ENCODE results near the gene KSR1. TPM values are rescaled to one million over a fixed set of nuclear protein-coding genes. Genes with fewer than 3 reads are reported as not detected.

KSR1 gene
- total RNA-seq, 2 donors from 2014 or later: 99.9 to 142 TPM

DNA sequence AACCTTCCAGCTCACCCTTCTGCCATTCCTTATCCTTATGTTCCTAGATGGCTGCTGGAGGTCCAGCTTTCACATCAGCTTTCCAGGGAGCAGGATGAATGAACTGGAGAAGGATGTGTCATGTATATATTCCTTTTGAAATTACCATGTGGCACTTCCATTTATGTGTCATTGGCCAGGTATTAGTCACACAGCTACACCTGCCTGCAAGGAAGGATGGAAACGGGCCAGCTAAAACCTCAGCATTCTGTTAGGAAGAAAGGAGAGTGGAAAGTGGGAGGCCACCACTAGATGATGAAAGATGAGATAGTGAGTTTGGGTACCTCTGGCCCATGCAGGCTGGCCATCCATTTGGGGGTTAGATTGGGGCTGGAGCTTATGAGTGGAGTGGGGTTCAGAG, 67.5 kb downstream of the KSR1 start:
- peaks cover 93% of the 10 kb centered on the region for H3K4me1 ChIP-seq
- 65 to 78% methylated on average over 1 of the region's 1 CpG for WGBS, 2 donors
- no peaks in the 10 kb centered on the region for H3K27me3 ChIP-seq
- intact Hi-C loops (cut with DNase I): no loop called here
- no peak overlapping the region for H3K4me3 ChIP-seq
- TF ChIP-seq POLR2A (IDR thresholded peaks at IDR 0.05): no peak
- TF ChIP-seq, protein P1, sequence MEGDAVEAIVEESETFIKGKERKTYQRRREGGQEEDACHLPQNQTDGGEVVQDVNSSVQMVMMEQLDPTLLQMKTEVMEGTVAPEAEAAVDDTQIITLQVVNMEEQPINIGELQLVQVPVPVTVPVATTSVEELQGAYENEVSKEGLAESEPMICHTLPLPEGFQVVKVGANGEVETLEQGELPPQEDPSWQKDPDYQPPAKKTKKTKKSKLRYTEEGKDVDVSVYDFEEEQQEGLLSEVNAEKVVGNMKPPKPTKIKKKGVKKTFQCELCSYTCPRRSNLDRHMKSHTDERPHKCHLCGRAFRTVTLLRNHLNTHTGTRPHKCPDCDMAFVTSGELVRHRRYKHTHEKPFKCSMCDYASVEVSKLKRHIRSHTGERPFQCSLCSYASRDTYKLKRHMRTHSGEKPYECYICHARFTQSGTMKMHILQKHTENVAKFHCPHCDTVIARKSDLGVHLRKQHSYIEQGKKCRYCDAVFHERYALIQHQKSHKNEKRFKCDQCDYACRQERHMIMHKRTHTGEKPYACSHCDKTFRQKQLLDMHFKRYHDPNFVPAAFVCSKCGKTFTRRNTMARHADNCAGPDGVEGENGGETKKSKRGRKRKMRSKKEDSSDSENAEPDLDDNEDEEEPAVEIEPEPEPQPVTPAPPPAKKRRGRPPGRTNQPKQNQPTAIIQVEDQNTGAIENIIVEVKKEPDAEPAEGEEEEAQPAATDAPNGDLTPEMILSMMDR (IDR thresholded peaks at IDR 0.05): no peak
- no peaks in the 10 kb centered on the region for H3K36me3 ChIP-seq (replicated peaks in 1 of 2; ENCODE audit: insufficient read depth in 1 of 2, low read depth in 2 of 2)
- peak overlapping the region; percentile 15 to 84 (median 61) for H3K27ac ChIP-seq
- ATAC-seq (no peak), DNase-seq (peak in 1 of 4 donors; percentile 63)
- no peaks in the 10 kb centered on the region for H3K9me3 ChIP-seq

DNA sequence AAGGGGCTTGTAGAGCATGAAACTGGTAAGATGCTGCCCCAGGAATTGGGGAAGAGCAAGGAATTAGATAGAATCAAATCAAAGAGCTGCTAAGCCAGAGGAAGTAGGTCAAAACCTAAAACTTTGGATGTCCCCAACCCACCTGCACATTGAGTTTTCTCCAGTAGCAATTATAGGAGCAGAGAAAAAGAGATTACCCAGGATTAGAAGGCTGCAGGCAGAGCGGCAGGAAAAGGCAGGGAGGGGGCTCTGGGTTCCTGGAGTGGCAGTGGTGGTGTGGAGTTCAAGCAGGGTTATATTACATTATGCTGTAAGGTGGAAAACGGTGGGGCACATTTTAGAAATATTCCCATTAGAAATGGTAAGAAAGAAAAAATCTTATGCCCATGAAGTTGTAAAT, 68.3 kb downstream of the KSR1 start:
- TF ChIP-seq, protein P1 (IDR thresholded peaks at IDR 0.05): no peak
- no peak for TF ChIP-seq POLR2A (IDR thresholded peaks at IDR 0.05)
- no peak overlapping the region for H3K4me3 ChIP-seq
- H3K36me3 ChIP-seq (replicated peaks in 1 of 2; ENCODE audit: insufficient read depth in 1 of 2, low read depth in 2 of 2): no peaks in the 10 kb centered on the region
- H3K27ac ChIP-seq: peak overlapping the region; percentile 15 to 84 (median 61)
- intact Hi-C loops (cut with DNase I): no loop called here
- ATAC-seq (no peak), DNase-seq (no peak)
- peaks cover 93% of the 10 kb centered on the region for H3K4me1 ChIP-seq
- H3K9me3 ChIP-seq: no peaks in the 10 kb centered on the region
- WGBS, 2 donors: 39 to 70% methylated on average over 2 of the region's 2 CpGs
- no peaks in the 10 kb centered on the region for H3K27me3 ChIP-seq

DNA sequence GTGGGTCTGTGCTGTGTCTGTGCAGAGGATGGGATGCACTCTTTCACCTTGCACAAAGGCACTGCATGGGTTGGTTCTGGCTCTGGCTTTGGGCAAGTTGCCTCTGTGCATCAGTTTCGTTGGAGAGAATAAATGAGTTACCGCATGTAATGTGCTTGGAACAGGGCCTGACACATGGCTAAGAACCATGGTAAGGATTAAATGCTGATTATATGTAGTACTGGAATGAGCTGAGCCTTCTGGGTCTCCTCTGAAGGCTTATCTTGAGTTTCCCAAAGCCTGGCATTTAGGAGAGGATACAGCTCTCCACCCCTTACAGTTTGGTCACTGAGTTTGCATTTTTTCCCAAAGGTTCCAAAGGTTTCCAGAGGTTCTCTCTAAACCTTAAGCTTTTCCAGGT, 69.1 kb downstream of the KSR1 start:
- no peak overlapping the region for H3K4me3 ChIP-seq
- DNase-seq (no peak), ATAC-seq (no peak)
- H3K36me3 ChIP-seq (replicated peaks in 1 of 2; ENCODE audit: insufficient read depth in 1 of 2, low read depth in 2 of 2): no peaks in the 10 kb centered on the region
- TF ChIP-seq, protein P1 (IDR thresholded peaks at IDR 0.05): no peak
- no peak for TF ChIP-seq POLR2A (IDR thresholded peaks at IDR 0.05)
- H3K27me3 ChIP-seq: no peaks in the 10 kb centered on the region
- peak overlapping the region; percentile 15 to 84 (median 61) for H3K27ac ChIP-seq
- H3K4me1 ChIP-seq: peaks cover 93% of the 10 kb centered on the region
- no peaks in the 10 kb centered on the region for H3K9me3 ChIP-seq
- intact Hi-C loops (cut with DNase I): no loop called here
- WGBS, 2 donors: 20 to 37% methylated on average over 2 of the region's 2 CpGs

DNA sequence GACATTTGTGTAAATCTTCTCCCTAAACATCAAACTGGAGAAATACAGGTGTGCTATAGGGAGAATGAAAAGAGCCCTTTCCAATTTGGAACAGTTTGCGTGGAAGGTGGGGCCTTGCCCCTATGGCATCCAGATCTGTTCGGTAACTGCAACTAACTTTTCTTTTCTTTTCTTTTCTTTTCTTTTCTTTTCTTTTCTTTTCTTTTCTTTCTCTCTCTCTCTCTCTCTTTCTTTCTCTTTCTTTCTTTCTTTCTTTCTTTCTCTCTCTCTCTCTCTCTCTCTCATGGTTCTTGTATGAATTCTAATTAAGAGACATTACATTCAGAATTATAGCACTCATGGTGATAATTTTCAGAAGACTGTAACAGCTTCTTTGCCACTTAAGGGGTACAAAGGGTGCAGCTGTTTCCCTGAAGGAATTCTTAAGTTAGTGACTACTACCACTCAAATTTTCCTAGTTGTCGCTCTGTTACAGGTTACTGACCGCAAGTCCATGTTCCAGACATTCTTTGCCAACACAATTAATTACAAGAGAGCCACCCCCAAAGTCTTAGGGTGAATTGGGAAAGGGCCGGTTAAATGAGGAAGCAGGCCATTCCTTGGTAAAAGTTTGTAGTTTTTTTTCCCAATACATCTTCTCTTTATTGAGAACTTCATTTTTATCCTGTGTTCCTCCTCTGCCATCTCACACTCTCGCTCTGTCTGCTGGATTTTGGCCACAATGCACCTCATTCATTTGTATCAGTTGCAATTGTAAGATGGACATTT, 69.8 kb downstream of the KSR1 start:
- H3K9me3 ChIP-seq: no peaks in the 10 kb centered on the region
- intact Hi-C loops (cut with DNase I): no loop called here
- no peaks in the 10 kb centered on the region for H3K27me3 ChIP-seq
- DNase-seq (no peak), ATAC-seq (no peak)
- WGBS, 2 donors: 78 to 79% methylated on average over 6 of the region's 6 CpGs
- H3K27ac ChIP-seq: peak overlapping the region; percentile 41 to 84 (median 72)
- peaks cover 92% of the 10 kb centered on the region for H3K4me1 ChIP-seq
- no peaks in the 10 kb centered on the region for H3K36me3 ChIP-seq (replicated peaks in 1 of 2; ENCODE audit: insufficient read depth in 1 of 2, low read depth in 2 of 2)
- no peak for TF ChIP-seq POLR2A (IDR thresholded peaks at IDR 0.05)
- TF ChIP-seq, protein P1 (IDR thresholded peaks at IDR 0.05): no peak
- H3K4me3 ChIP-seq: no peak overlapping the region

DNA sequence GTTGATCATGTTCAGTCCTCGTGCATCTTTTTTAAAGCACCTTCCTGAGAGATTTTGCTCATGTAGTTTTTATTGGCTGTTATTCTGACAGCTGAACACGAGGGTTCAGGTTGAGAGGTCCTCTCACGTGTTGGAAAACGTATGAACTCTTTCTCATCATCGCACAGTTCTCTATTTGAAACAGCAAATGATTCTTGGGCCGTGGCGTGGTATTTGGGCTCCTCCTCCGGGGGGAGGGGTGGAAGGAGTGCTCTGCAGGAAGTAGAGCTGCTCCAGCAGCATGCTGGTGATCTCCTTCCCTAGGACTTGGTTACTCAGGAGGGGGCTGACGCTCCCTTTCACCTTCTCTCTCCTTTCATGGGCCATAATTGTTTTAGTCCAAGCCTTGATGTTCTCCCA, 70.4 kb downstream of the KSR1 start:
- no peaks in the 10 kb centered on the region for H3K9me3 ChIP-seq
- H3K4me3 ChIP-seq: no peak overlapping the region
- H3K36me3 ChIP-seq (replicated peaks in 1 of 2; ENCODE audit: insufficient read depth in 1 of 2, low read depth in 2 of 2): no peaks in the 10 kb centered on the region
- TF ChIP-seq, protein P1 (IDR thresholded peaks at IDR 0.05): no peak
- no peak for TF ChIP-seq POLR2A (IDR thresholded peaks at IDR 0.05)
- 4 to 5% methylated on average over 9 of the region's 9 CpGs for WGBS, 2 donors
- H3K4me1 ChIP-seq: peaks cover 92% of the 10 kb centered on the region
- ATAC-seq: peak; percentile 50
- peak overlapping the region; percentile 40 to 84 (median 72) for H3K27ac ChIP-seq
- H3K27me3 ChIP-seq: no peaks in the 10 kb centered on the region
- peak; percentile 63 to 77 (median 73) for DNase-seq
- intact Hi-C loops (cut with DNase I): no loop called here
